ENCODE data around the gene PARVG. TPM values are rescaled to one million over a fixed set of nuclear protein-coding genes. Genes with fewer than 3 reads are reported as not detected.

The PARVG gene
- polyA plus RNA-seq, 1 donor (not counting 4 experiments of a cell fraction or from before 2014, with no cell fraction given), result not detected

DNA sequence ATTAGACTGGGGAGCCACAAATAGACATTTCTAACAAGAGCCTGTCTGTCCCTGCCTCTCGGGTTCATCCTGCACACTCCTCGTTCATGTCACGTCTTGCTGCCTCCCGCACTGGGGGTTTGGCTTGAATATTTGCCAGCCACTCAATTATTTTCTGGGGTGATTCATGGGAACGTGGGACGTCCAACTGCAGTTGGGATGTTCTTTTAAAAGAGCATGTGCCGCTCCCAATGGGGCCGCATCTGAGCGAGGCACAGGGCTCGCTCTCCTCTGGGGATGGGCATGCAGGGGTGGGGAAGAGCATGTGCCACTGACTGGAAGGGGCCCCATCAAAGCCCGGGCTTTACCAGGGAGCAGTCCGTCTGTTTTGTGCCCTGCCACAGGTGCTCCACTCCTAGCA lies 43.4 kb downstream of the PARVG start:
- Histone ChIP-seq H3K4me2 (ENCODE audit: control insufficient read depth, extremely low read depth, insufficient read depth, low read depth, low read length) (peak overlapping the region; percentile 37), H3K9ac (ENCODE audit: control insufficient read depth, extremely low read depth, insufficient read depth, low read length) (no peak overlapping the region), H3K4me1 (ENCODE audit: control insufficient read depth, extremely low read depth, insufficient read depth, low read length) (peaks cover 4% of the 10 kb centered on the region), H3K9me1 (ENCODE audit: control insufficient read depth, extremely low read depth, insufficient read depth, low read length) (no peaks in the 10 kb centered on the region), H3K4me3 (ENCODE audit: control insufficient read depth in 2 of 3, extremely low read depth in 1 of 3, insufficient read depth in 2 of 3, low read depth in 1 of 3, low read length in 3 of 3) (no peak overlapping the region), H3K27ac (ENCODE audit: control insufficient read depth, insufficient read depth, low read length) (no peak overlapping the region), H3K27me3 (ENCODE audit: control insufficient read depth, extremely low read depth, insufficient read depth, low read length) (peaks cover 19% of the 10 kb centered on the region), H4K20me1 (ENCODE audit: control insufficient read depth, extremely low read depth, insufficient read depth, low read length) (no peaks in the 10 kb centered on the region), H3K9me3 (ENCODE audit: control insufficient read depth, low read depth, low read length) (peaks cover 4% of the 10 kb centered on the region), H3K79me2 (ENCODE audit: control insufficient read depth, insufficient read depth, low read length) (no peaks in the 10 kb centered on the region), H2AFZ (ENCODE audit: control insufficient read depth, low read length) (no peak overlapping the region), H3K36me3 (ENCODE audit: control insufficient read depth in 2 of 2, extremely low read depth in 1 of 2, insufficient read depth in 2 of 2, low read length in 2 of 2) (no peaks in the 10 kb centered on the region)
- DNase-seq (ENCODE audit: low read depth, low spot score) (peak; percentile 7), FAIRE-seq (peak; percentile 79)
- TF ChIP-seq EZH2 (IDR thresholded peaks at IDR 0.05; ENCODE audit: low read length), result no peak
- TF ChIP-seq, protein P1, sequence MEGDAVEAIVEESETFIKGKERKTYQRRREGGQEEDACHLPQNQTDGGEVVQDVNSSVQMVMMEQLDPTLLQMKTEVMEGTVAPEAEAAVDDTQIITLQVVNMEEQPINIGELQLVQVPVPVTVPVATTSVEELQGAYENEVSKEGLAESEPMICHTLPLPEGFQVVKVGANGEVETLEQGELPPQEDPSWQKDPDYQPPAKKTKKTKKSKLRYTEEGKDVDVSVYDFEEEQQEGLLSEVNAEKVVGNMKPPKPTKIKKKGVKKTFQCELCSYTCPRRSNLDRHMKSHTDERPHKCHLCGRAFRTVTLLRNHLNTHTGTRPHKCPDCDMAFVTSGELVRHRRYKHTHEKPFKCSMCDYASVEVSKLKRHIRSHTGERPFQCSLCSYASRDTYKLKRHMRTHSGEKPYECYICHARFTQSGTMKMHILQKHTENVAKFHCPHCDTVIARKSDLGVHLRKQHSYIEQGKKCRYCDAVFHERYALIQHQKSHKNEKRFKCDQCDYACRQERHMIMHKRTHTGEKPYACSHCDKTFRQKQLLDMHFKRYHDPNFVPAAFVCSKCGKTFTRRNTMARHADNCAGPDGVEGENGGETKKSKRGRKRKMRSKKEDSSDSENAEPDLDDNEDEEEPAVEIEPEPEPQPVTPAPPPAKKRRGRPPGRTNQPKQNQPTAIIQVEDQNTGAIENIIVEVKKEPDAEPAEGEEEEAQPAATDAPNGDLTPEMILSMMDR (optimal IDR thresholded peaks at IDR 0.05 in 1 of 3, IDR thresholded peaks at IDR 0.05 in 1 of 3, conservative IDR thresholded peaks at IDR 0.05 in 1 of 3; ENCODE audit: extremely low read depth in 1 of 3, insufficient read depth in 2 of 3, low read length in 3 of 3), result no peak
- dilution Hi-C loops (cut with MboI; ENCODE audit: extremely low pct_ligation_motif_present, low sequenced_read_pairs), result no loop called here

DNA sequence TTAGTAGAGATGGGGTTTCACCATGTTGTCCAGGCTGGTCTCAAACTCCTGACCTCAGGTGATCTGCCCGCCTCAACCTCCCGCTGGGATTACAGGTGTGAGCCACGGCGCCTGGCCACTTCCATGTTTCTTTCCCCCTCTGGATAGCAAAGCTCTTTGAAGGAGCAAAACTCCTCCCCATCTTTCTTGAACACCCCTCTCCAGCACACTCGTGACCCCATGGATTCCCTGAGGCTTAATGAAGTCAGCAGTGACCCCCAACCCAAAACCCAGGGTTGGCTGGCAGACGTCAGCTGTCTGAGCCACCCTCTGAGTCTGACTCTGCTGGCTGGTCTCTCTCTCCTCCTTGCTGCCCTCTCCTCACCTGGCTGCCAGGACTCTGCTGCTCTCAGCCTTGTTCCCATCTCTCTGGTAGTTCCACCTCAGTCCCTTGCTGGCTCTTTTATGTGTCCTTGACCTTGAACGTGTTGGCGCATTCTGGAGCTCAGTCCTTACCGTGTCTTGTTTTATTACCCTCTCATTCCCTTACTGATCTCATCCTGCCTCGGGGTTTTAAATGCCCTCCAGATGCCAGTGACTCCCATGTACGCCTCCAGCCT lies 44.5 kb downstream of the PARVG start:
- peaks cover 4% of the 10 kb centered on the region for H3K9me3 ChIP-seq (ENCODE audit: control insufficient read depth, low read depth, low read length)
- H3K36me3 ChIP-seq (ENCODE audit: control insufficient read depth in 2 of 2, extremely low read depth in 1 of 2, insufficient read depth in 2 of 2, low read length in 2 of 2), result no peaks in the 10 kb centered on the region
- no peak overlapping the region for H2AFZ ChIP-seq (ENCODE audit: control insufficient read depth, low read length)
- no peaks in the 10 kb centered on the region for H3K9me1 ChIP-seq (ENCODE audit: control insufficient read depth, extremely low read depth, insufficient read depth, low read length)
- no peak overlapping the region for H3K4me2 ChIP-seq (ENCODE audit: control insufficient read depth, extremely low read depth, insufficient read depth, low read depth, low read length)
- TF ChIP-seq, protein P1 (optimal IDR thresholded peaks at IDR 0.05 in 1 of 3, IDR thresholded peaks at IDR 0.05 in 1 of 3, conservative IDR thresholded peaks at IDR 0.05 in 1 of 3; ENCODE audit: extremely low read depth in 1 of 3, insufficient read depth in 2 of 3, low read length in 3 of 3), result no peak
- no peak for TF ChIP-seq EZH2 (IDR thresholded peaks at IDR 0.05; ENCODE audit: low read length)
- no peak overlapping the region for H3K4me3 ChIP-seq (ENCODE audit: control insufficient read depth in 2 of 3, extremely low read depth in 1 of 3, insufficient read depth in 2 of 3, low read depth in 1 of 3, low read length in 3 of 3)
- no peak overlapping the region for H3K27ac ChIP-seq (ENCODE audit: control insufficient read depth, insufficient read depth, low read length)
- no peaks in the 10 kb centered on the region for H3K79me2 ChIP-seq (ENCODE audit: control insufficient read depth, insufficient read depth, low read length)
- FAIRE-seq, result no peak
- dilution Hi-C loops (cut with MboI; ENCODE audit: extremely low pct_ligation_motif_present, low sequenced_read_pairs), result no loop called here
- H3K27me3 ChIP-seq (ENCODE audit: control insufficient read depth, extremely low read depth, insufficient read depth, low read length), result peaks cover 14% of the 10 kb centered on the region
- no peaks in the 10 kb centered on the region for H4K20me1 ChIP-seq (ENCODE audit: control insufficient read depth, extremely low read depth, insufficient read depth, low read length)
- peaks cover 4% of the 10 kb centered on the region for H3K4me1 ChIP-seq (ENCODE audit: control insufficient read depth, extremely low read depth, insufficient read depth, low read length)
- H3K9ac ChIP-seq (ENCODE audit: control insufficient read depth, extremely low read depth, insufficient read depth, low read length), result no peak overlapping the region
- no peak for DNase-seq (ENCODE audit: low read depth, low spot score)

Measured in keratinocyte (primary cell).